ENCODE results near the gene COL5A1. TPM values are rescaled to one million over a fixed set of nuclear protein-coding genes. Genes with fewer than 3 reads are reported as not detected.
A peak's percentile ranks its signal among the peaks of the same experiment; 100 is the strongest.

Gene COL5A1
- total and polyA plus RNA-seq, 2 experiments from 2014 or later, result 2.5 to 13.1 TPM

DNA sequence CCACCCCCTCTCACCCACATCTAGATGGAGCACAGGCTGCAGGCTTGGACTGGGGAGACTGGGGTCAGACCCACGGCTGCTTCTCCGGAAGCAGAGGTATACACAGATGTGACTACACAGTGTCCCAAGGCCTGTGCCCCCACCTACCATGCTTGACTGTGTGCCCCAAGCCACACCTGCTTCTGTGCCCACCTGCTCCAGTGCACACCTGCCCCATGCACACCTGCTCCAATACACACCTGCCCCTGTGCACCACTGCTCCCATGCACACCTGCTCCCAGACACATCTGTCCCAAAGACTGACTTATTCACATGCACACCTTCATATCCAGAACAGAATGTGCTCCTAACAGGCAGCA is 5.5 kb upstream of the COL5A1 start:
- no peak overlapping the region for H3K4me2 ChIP-seq
- H3K27ac ChIP-seq (ENCODE audit: low read depth), result no peak overlapping the region

DNA sequence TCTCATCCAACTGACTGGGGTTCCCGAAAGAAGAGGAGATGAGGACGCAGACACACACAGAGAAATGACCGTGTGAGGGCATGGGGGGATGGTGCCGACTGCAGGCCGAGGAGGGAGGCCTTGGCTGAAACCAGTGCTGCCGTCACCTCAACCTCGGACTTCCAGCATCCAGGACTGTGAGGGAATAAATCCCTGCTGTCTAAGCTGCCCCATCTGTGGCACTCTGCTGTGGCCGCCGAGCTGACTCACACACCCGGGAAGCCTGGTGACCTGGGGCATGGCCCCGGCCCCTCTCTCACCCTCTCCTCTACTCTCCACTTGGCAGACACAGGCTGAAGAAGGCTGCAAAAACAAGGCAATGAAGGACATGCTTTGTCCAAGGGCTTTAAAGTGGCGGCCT is 4.4 kb upstream of the COL5A1 start:
- H3K27ac ChIP-seq (ENCODE audit: low read depth), result no peak overlapping the region
- no peaks in the 10 kb centered on the region for H3K9me3 Mint-ChIP-seq
- no peaks in the 10 kb centered on the region for H3K36me3 Mint-ChIP-seq (ENCODE audit: low read depth)

More for the DNA sequence above, 5.5 kb upstream of the COL5A1 start:
- ATAC-seq (no peak), DNase-seq (ENCODE audit: low spot score) (no peak)
- peaks cover 20% of the 10 kb centered on the region for H3K27me3 Mint-ChIP-seq (ENCODE audit: insufficient read depth, low read depth, poor library complexity)
- Histone ChIP-seq H3F3A (replicated peaks; ENCODE audit: low read depth) (no peaks in the 10 kb centered on the region), H3K36me3 (ENCODE audit: insufficient read depth) (no peaks in the 10 kb centered on the region), H3K27me3 (ENCODE audit: insufficient read depth) (no peaks in the 10 kb centered on the region), H3K9me2 (ENCODE audit: insufficient read depth) (no peaks in the 10 kb centered on the region), H3K4me3 (no peak overlapping the region), H3K4me1 (ENCODE audit: insufficient read depth) (peaks cover 10% of the 10 kb centered on the region; the same call in 1 of the 2 replicates), H2AFZ (no peak overlapping the region), H4K20me1 (replicated peaks; ENCODE audit: insufficient read depth) (no peaks in the 10 kb centered on the region), H3K79me2 (replicated peaks; ENCODE audit: insufficient read depth) (no peaks in the 10 kb centered on the region)
- no peak overlapping the region for H3K27ac Mint-ChIP-seq
- TF ChIP-seq, protein P1, sequence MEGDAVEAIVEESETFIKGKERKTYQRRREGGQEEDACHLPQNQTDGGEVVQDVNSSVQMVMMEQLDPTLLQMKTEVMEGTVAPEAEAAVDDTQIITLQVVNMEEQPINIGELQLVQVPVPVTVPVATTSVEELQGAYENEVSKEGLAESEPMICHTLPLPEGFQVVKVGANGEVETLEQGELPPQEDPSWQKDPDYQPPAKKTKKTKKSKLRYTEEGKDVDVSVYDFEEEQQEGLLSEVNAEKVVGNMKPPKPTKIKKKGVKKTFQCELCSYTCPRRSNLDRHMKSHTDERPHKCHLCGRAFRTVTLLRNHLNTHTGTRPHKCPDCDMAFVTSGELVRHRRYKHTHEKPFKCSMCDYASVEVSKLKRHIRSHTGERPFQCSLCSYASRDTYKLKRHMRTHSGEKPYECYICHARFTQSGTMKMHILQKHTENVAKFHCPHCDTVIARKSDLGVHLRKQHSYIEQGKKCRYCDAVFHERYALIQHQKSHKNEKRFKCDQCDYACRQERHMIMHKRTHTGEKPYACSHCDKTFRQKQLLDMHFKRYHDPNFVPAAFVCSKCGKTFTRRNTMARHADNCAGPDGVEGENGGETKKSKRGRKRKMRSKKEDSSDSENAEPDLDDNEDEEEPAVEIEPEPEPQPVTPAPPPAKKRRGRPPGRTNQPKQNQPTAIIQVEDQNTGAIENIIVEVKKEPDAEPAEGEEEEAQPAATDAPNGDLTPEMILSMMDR (conservative IDR thresholded peaks at IDR 0.05; ENCODE audit: low read depth in 2 of 2), result no peak
- no peak for TF ChIP-seq POLR2AphosphoS5 (IDR thresholded peaks at IDR 0.05; ENCODE audit: low read depth)
- no peak for TF ChIP-seq EZH2 (IDR thresholded peaks at IDR 0.05; ENCODE audit: low read depth, unreplicated experiment)
- no peak for TF ChIP-seq EZH2phosphoT487 (IDR thresholded peaks at IDR 0.05; ENCODE audit: unreplicated experiment)
- TF ChIP-seq, protein P2, sequence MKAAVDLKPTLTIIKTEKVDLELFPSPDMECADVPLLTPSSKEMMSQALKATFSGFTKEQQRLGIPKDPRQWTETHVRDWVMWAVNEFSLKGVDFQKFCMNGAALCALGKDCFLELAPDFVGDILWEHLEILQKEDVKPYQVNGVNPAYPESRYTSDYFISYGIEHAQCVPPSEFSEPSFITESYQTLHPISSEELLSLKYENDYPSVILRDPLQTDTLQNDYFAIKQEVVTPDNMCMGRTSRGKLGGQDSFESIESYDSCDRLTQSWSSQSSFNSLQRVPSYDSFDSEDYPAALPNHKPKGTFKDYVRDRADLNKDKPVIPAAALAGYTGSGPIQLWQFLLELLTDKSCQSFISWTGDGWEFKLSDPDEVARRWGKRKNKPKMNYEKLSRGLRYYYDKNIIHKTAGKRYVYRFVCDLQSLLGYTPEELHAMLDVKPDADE (IDR thresholded peaks at IDR 0.05), result no peak
- no peak for TF ChIP-seq ZNF114 (CRISPR knock-in tag; IDR thresholded peaks at IDR 0.05)
- H3K4me1 Mint-ChIP-seq, result peaks cover 22% of the 10 kb centered on the region; the same call in 2 of the 3 replicates
- H3K9me3 Mint-ChIP-seq, result no peaks in the 10 kb centered on the region
- H3K36me3 Mint-ChIP-seq (ENCODE audit: low read depth), result no peaks in the 10 kb centered on the region
- H3K4me3 Mint-ChIP-seq, result no peak overlapping the region

More for the DNA sequence above, 4.4 kb upstream of the COL5A1 start:
- Mint-ChIP-seq H3K4me3 (no peak overlapping the region), H3K27me3 (ENCODE audit: insufficient read depth, low read depth, poor library complexity) (peaks cover 22% of the 10 kb centered on the region), H3K27ac (no peak overlapping the region), H3K4me1 (peaks cover 22% of the 10 kb centered on the region; the same call in 2 of the 3 replicates)
- Histone ChIP-seq H3K4me3 (no peak overlapping the region), H3K27me3 (ENCODE audit: insufficient read depth) (no peaks in the 10 kb centered on the region), H3K4me1 (ENCODE audit: insufficient read depth) (peaks cover 10% of the 10 kb centered on the region; the same call in 1 of the 2 replicates), H3K79me2 (replicated peaks; ENCODE audit: insufficient read depth) (no peaks in the 10 kb centered on the region), H2AFZ (peak overlapping the region; percentile 43; the same call in 1 of the 2 replicates), H3K9me2 (ENCODE audit: insufficient read depth) (no peaks in the 10 kb centered on the region), H3K36me3 (ENCODE audit: insufficient read depth) (no peaks in the 10 kb centered on the region), H4K20me1 (replicated peaks; ENCODE audit: insufficient read depth) (no peaks in the 10 kb centered on the region), H3K4me2 (no peak overlapping the region), H3F3A (replicated peaks; ENCODE audit: low read depth) (no peaks in the 10 kb centered on the region)
- DNase-seq (ENCODE audit: low spot score), result no peak
- no peak for ATAC-seq
- no peak for TF ChIP-seq POLR2AphosphoS5 (IDR thresholded peaks at IDR 0.05; ENCODE audit: low read depth)
- TF ChIP-seq, protein P1 (conservative IDR thresholded peaks at IDR 0.05; ENCODE audit: low read depth in 2 of 2), result peak in 1 of 2 experiments; percentile 21; a peak in 2 of 4 replicates

Data from GM23338 (cell line).